IMR-90 (cell line): Measurements from ENCODE around the gene NCAPG2.

Experiments
- CEBPB ChIP-seq: IDR thresholded peaks from 2 replicates; pipeline ENCODE4 v1.6.1; 2012; ENCODE audit warnings: low read depth, low read length, improper control_type of control experiment
- CTCF ChIP-seq: conservative IDR thresholded peaks from 2 replicates; pipeline ENCODE4 v1.5.1; 2012; ENCODE audit warnings: mild to moderate bottlenecking, low read depth, low read length, improper control_type of control experiment
- MAZ ChIP-seq: IDR thresholded peaks from 2 replicates; pipeline ENCODE4 v1.6.1; 2012; ENCODE audit warnings: low read depth, mild to moderate bottlenecking, low read length, improper control_type of control experiment, moderate library complexity, borderline replicate concordance
- MXI1 ChIP-seq: IDR thresholded peaks from 2 replicates; pipeline ENCODE4 v1.6.1; 2012; ENCODE audit warnings: low read depth, mild to moderate bottlenecking, low read length, moderate library complexity, borderline replicate concordance
- NFE2L2 ChIP-seq: fragments of 150-350 bp; IDR thresholded peaks from 2 replicates; pipeline ENCODE4 v1.6.1; 2016; ENCODE audit warnings: low read depth, mild to moderate bottlenecking, low read length
- POLR2A ChIP-seq: IDR thresholded peaks from 2 replicates; pipeline ENCODE4 v1.6.1; 2012; ENCODE audit warnings: mild to moderate bottlenecking, low read depth, low read length
- RFX5 ChIP-seq: IDR thresholded peaks from 2 replicates; pipeline ENCODE4 v1.8.0; 2012; ENCODE audit warnings: low read depth, mild to moderate bottlenecking, low read length, moderate library complexity

- TF ChIP-seq POLR2A: no peak
- no peak for TF ChIP-seq CEBPB
- no peak for TF ChIP-seq MXI1
- TF ChIP-seq CTCF: no peak
- TF ChIP-seq MAZ: no peak
- no peak for TF ChIP-seq NFE2L2
- no peak for TF ChIP-seq RFX5
These were observed 71.3 kb downstream of the NCAPG2 start for GRCh38 chr7:158633055-158633956.
